ENCODE measurements around the gene TRIM17.

The TRIM17 gene

GRCh38 chr1:228377664-228378089 lies 39.0 kb downstream of the TRIM17 start:
- DNase-seq = no peak

DNA sequence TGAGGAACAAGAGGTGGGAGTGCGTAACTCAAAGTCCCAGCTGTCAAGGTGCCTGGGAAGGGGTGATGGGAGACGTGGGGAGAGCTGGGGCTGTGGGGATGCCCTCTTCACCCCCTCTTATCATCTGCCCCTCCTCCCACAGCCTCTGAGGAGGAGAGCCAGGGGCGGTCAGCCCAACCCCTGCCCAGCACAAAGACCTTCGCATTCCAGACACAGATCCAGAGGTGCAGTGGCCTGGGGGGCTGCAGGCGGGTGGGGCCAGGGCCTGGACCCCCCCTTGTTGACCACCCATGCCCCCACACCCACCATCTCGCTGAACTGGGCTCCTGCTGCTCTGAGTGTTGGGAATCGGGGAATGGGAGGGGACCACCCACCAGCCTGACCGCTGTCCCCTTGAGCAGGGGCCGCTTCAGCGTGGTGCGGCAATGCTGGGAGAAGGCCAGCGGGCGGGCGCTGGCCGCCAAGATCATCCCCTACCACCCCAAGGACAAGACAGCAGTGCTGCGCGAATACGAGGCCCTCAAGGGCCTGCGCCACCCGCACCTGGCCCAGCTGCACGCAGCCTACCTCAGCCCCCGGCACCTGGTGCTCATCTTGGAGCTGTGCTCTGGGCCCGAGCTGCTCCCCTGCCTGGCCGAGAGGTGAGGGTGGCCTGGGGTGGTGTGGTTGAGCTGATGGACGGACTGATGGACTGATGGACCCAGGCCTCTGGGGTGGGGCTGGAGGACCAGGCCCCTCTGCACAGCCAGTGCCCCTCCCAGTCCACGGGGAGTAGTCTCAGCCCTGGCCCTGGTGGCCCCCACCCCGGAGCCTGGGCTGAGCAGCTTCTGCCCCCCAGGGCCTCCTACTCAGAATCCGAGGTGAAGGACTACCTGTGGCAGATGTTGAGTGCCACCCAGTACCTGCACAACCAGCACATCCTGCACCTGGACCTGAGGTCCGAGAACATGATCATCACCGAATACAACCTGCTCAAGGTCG lies 39.7 kb downstream of the TRIM17 start:
- DNase-seq = no peak

GRCh38 chr1:228376262-228376628 lies 40.4 kb downstream of the TRIM17 start:
- no peak for DNase-seq

DNA sequence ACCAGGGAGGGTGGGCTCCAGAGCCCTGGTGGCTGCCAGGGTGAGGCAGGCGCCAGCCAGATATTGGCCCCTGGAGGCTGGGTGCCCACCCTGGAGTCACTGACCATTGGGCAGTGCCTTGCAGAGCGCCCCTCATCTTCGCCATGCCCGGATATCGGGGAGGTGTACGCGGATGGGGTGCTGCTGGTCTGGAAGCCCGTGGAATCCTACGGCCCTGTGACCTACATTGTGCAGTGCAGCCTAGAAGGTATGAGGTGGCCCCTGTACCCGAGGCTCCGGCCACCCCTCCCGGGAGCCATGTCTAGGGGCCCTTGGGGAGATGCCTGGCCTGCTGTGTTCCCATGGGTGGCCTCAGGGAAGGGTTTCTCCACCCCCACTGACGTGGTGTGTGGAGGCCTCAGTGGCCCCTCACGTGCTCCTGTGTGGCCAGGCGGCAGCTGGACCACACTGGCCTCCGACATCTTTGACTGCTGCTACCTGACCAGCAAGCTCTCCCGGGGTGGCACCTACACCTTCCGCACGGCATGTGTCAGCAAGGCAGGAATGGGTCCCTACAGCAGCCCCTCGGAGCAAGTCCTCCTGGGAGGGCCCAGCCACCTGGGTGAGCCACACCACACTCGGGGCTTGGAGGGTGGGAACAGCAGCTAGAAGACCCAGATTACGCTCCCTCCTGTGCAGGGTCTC lies 40.9 kb downstream of the TRIM17 start:
- no peak for DNase-seq

DNA sequence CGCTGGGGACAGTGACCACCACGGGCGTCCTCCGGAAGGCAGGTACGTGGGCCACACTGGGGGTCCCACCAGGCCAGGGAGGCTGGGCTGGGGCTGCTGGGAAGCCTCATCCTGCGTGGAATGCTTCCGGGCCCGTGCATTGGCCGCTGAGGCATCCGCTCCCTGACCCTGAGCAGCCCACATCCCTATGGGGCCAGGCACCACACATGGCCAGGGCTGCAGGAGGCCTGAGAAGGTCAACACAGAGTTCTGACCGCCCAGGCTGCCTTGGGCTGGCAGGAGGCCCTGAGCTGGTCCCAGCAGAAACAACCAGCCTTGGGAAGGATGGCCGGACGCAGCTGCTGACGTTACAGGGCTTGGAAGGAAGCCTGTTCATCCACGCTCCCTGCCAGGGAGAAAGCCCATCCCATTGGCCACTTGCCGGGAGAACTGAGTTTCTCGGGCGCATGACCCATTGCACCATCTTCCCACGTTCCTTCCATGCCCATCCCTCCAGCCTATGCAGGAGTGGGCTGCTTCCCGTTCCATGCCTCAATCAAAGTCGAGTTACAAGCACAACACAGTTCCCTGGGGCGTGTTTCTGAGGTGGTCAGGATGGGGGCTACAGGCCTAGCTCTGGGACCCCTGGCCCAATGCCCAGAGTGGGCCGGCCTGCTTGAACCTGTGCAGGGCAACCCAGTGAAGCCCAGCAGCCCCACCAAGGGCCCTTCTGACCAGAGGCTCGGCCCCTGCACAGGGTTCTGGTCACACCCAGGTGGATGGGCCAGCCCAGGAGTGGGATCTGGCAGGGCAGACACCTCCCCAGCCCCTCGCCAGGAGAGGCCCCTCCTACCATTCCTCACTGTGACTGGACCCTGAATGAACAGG lies 41.7 kb downstream of the TRIM17 start:
- DNase-seq = no peak

GRCh38 chr1:228373681-228374571 lies 42.7 kb downstream of the TRIM17 start:
- no peak for DNase-seq

DNA sequence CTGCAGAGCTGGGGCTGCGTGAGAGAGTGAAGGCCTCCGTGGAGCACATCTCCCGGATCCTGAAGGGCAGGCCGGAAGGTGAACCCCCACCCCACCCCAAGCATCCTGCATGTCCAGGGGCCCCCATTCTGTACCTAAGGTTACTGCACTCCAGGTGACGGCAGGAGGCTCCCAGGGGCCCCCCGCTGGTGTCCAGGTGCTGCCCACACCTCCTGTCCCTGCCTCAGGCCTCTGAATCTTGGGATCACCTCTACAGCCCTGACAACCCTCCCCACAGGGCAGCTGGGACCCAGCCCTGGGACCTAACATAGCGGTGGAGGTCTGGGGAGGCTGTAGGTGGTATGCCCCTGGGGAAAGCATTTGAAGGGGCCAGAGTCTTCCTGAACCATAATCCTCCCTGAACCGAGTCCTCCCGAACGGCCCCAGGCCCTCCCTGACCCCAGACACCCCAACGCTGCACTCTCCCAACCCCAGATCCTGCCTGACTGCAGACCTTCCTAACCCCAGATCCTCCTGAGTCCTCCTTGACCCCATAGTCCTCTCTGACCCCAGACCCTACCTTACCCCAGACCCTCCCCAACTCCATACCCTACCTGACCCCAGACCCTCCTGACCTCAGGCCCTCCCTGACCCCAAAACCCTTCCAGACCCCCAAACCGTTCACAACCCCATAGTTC lies 43.5 kb downstream of the TRIM17 start:
- no peak for DNase-seq

- no peak for DNase-seq
These were observed 44.3 kb downstream of the TRIM17 start for GRCh38 chr1:228372183-228373003.

DNA sequence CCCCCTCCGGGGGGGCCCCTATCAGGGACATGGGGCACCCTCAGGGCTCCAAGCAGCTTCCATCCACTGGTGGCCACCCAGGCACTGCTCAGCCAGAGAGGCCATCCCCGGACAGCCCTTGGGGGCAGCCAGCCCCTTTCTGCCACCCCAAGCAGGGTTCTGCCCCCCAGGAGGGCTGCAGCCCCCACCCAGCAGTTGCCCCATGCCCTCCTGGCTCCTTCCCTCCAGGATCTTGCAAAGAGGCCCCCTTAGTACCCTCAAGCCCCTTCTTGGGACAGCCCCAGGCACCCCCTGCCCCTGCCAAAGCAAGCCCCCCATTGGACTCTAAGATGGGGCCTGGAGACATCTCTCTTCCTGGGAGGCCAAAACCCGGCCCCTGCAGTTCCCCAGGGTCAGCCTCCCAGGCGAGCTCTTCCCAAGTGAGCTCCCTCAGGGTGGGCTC lies 44.9 kb downstream of the TRIM17 start:
- no peak for DNase-seq

GRCh38 chr1:228370941-228371740 lies 45.5 kb downstream of the TRIM17 start:
- DNase-seq = no peak

GRCh38 chr1:228370439-228370940 lies 46.2 kb downstream of the TRIM17 start:
- DNase-seq = no peak

- DNase-seq = no peak
These were observed 46.8 kb downstream of the TRIM17 start for GRCh38 chr1:228369608-228370438.

DNA sequence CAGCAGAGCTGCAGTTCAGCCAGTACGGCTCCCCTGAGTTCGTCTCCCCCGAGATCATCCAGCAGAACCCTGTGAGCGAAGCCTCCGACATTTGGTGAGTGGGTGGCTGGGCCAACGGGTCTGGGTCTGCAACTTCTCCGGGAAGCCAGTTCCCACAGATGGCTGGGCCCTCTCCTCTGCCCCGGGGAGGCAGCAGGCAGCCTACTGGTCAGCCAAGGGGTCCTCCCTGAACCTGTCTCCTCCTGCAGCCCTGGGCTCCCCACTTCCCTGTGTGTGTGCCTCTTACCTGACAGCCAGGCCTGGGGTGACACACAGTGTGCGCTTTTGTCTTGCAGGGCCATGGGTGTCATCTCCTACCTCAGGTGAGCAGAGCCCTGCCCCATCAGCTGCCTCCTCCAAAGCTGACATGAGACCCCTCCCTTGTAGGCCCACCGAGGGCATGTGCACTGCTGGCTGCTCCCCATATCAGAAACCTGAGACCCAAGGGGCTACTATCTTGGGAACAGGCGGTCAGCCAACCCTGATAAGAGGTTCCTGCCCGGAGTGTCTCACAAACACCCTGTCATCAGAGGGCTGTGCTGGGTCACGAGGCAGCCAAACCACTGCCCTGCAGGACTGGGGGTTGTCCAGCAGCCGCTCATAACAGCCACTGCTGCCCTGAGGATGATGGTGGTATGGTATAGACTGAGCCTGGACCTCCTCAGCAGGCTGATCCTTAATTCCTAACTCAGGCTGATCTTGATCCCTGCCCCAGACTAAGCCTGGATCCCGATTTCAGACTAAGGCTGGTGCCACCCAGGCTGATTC lies 47.7 kb downstream of the TRIM17 start:
- no peak for DNase-seq

GRCh38 chr1:228367798-228368791 lies 48.6 kb downstream of the TRIM17 start:
- no peak for DNase-seq

GRCh38 chr1:228366866-228367741 lies 49.6 kb downstream of the TRIM17 start:
- no peak for DNase-seq

All from NCI-H1694 (cell line).